SU-DHL-6 (cell line): ENCODE results near the gene RPS27.

Source experiments
- H2AFZ ChIP-seq: fragments of 200-600 bp; sonication (generic); 2 replicates; pipeline ENCODE4 v1.6.1; 2014; ENCODE audit warnings: low read depth, mild to moderate bottlenecking, moderate library complexity, mixed read lengths, antibody characterized with exemption, low read length; ENCODE audit not compliant: severe bottlenecking
- H3F3A ChIP-seq: fragments of 200-600 bp; shearing (Covaris generic); 2 replicates; pipeline ENCODE4 v1.6.0; 2016; ENCODE audit warnings: antibody characterized with exemption, mild to moderate bottlenecking; ENCODE audit not compliant: insufficient read depth
- H3K27ac ChIP-seq: fragments of 200-600 bp; sonication (generic); 2 replicates; pipeline ENCODE4 v1.5.1; 2016; ENCODE audit warnings: low read depth, mild to moderate bottlenecking, low read length, moderate library complexity, mixed read lengths
- H3K27me3 ChIP-seq: fragments of 200-600 bp; sonication (generic), shearing (Covaris generic); 2 replicates; pipeline ENCODE4 v1.6.0; 2014; ENCODE audit warnings: mild to moderate bottlenecking, low read length
- H3K36me3 ChIP-seq: fragments of 200-600 bp; sonication (generic); 2 replicates; pipeline ENCODE4 v1.6.1; 2014; ENCODE audit warnings: mild to moderate bottlenecking, low read length, mixed read lengths
- H3K4me2 ChIP-seq: fragments of 300-600, 200-600 bp; shearing (Covaris generic), sonication (generic); 2 replicates; pipeline ENCODE4 v1.6.0; 2014; ENCODE audit warnings: low read length, low read depth, mild to moderate bottlenecking; ENCODE audit not compliant: poor library complexity, severe bottlenecking
- H3K4me3 ChIP-seq: fragments of 200-600 bp; sonication (generic); 2 replicates; pipeline ENCODE4 v1.5.1; 2014; ENCODE audit warnings: antibody characterized with exemption, low read length, mild to moderate bottlenecking, mixed read lengths; ENCODE audit not compliant: insufficient read depth, poor library complexity, severe bottlenecking
- H3K79me2 ChIP-seq: fragments of 200-600 bp; sonication (generic); 2 replicates; pipeline ENCODE4 v1.6.1; 2014; ENCODE audit warnings: mild to moderate bottlenecking, low read length, moderate library complexity; ENCODE audit not compliant: insufficient read depth
- H3K9ac ChIP-seq: fragments of 200-600 bp; sonication (generic); 2 replicates; pipeline ENCODE4 v1.7.0; 2014; ENCODE audit warnings: mild to moderate bottlenecking, low read length
- H3K9me2 ChIP-seq: fragments of 200-600 bp; sonication (generic); replicated peaks from 2 replicates; pipeline ENCODE4 v1.6.1; 2014; ENCODE audit warnings: low read length; ENCODE audit not compliant: insufficient read depth
- H3K9me3 ChIP-seq: fragments of 200-600 bp; sonication (generic); 2 replicates; pipeline ENCODE4 v1.6.1; 2014; ENCODE audit warnings: low read length, mixed read lengths; ENCODE audit not compliant: insufficient read depth
- H4K20me1 ChIP-seq: fragments of 200-600 bp; sonication (generic); 2 replicates; pipeline ENCODE4 v1.6.1; 2014; ENCODE audit warnings: low read depth, mild to moderate bottlenecking, antibody characterized with exemption, low read length, moderate library complexity, mixed read lengths
- CTCF ChIP-seq: fragments of 200-600 bp; sonication (generic); IDR thresholded peaks from one replicate; pipeline ENCODE4 v1.5.1; 2017; ENCODE audit warnings: antibody characterized with exemption, mild to moderate bottlenecking, low read length, moderate library complexity; ENCODE audit not compliant: insufficient read depth, poor library complexity, severe bottlenecking
- EZH2phosphoT487 ChIP-seq: fragments of 200-600 bp; sonication (generic), shearing (Covaris generic); conservative IDR thresholded peaks from 2 replicates; pipeline ENCODE4 v1.6.1; 2018; ENCODE audit warnings: mild to moderate bottlenecking, antibody characterized with exemption, low read length, moderate library complexity, mixed read lengths

RPS27 gene

GRCh38 chr1:153945795-153946621 is 44.6 kb upstream of the RPS27 start:
- Histone ChIP-seq H3K27ac (peak overlapping the region; percentile 90), H3K9ac (peak overlapping the region; percentile 86), H3K9me3 (no peaks in the 10 kb centered on the region), H3K79me2 (peaks cover 31% of the 10 kb centered on the region), H3K4me2 (peak overlapping the region; percentile 97), H2AFZ (no peak overlapping the region), H3K4me3 (peak overlapping the region; percentile 66), H3F3A (peaks cover 32% of the 10 kb centered on the region), H3K9me2 (no peaks in the 10 kb centered on the region), H3K27me3 (no peaks in the 10 kb centered on the region), H3K36me3 (peaks cover 5% of the 10 kb centered on the region; the same call in 1 of the 2 replicates), H4K20me1 (no peaks in the 10 kb centered on the region)
- TF ChIP-seq CTCF: no peak
- no peak for TF ChIP-seq EZH2phosphoT487

- peak within 1 kb of the TSS; percentile 90 for H3K27ac ChIP-seq
- H3K9me2 ChIP-seq: no peaks in the 10 kb centered on the region
- H2AFZ ChIP-seq: no peak within 1 kb of the TSS
- peaks cover 6% of the 10 kb centered on the region; the same call in 1 of the 2 replicates for H3K36me3 ChIP-seq
- H3K79me2 ChIP-seq: peaks cover 31% of the 10 kb centered on the region
- no peaks in the 10 kb centered on the region for H4K20me1 ChIP-seq
- peak within 1 kb of the TSS; percentile 86 for H3K9ac ChIP-seq
- H3K9me3 ChIP-seq: no peaks in the 10 kb centered on the region
- TF ChIP-seq EZH2phosphoT487: no peak
- TF ChIP-seq CTCF: peak; percentile 18
- H3K4me2 ChIP-seq: peak within 1 kb of the TSS; percentile 97
- peaks cover 32% of the 10 kb centered on the region for H3F3A ChIP-seq
- peak within 1 kb of the TSS; percentile 66 for H3K4me3 ChIP-seq
- H3K27me3 ChIP-seq: no peaks in the 10 kb centered on the region
These were observed 43.8 kb upstream of the RPS27 start, which contains the start of gene DENND4B for GRCh38 chr1:153946622-153947241. Gene DENND4B, minus strand, starts transcription at chr1:153946718. Its CDS starts 2,344 bp downstream, at chr1:153944374.

- Histone ChIP-seq H3F3A (peaks cover 20% of the 10 kb centered on the region), H3K4me3 (no peak overlapping the region), H3K9me2 (no peaks in the 10 kb centered on the region), H3K4me2 (no peak overlapping the region), H4K20me1 (no peaks in the 10 kb centered on the region), H3K9ac (no peak overlapping the region), H3K27me3 (no peaks in the 10 kb centered on the region), H3K9me3 (no peaks in the 10 kb centered on the region), H2AFZ (no peak overlapping the region), H3K36me3 (peaks cover 6% of the 10 kb centered on the region; the same call in 1 of the 2 replicates), H3K27ac (no peak overlapping the region), H3K79me2 (peaks cover 26% of the 10 kb centered on the region)
- TF ChIP-seq CTCF (no peak), EZH2phosphoT487 (no peak)
These were observed 39.4 kb upstream of the RPS27 start for GRCh38 chr1:153951183-153951582.
